H9 (cell line): ENCODE results near the gene ANKS1B. TPM values are rescaled to one million over a fixed set of nuclear protein-coding genes. Genes with fewer than 3 reads are reported as not detected.
A peak's percentile ranks its signal among the peaks of the same experiment; 100 is the strongest.

Experiments used
- DNase-seq: peaks from one replicate; pipeline ENCODE4 v3.0.0-alpha.2; 2017
- H2AFZ ChIP-seq: one replicate; pipeline ENCODE4 v1.6.1; 2013; ENCODE audit warnings: mild to moderate bottlenecking, low read length, control low read depth, moderate library complexity
- H2AK5ac ChIP-seq: 2 replicates; pipeline ENCODE4 v1.6.1; 2013; ENCODE audit warnings: low read length, control low read depth, mixed read lengths; ENCODE audit not compliant: insufficient read length
- H2BK120ac ChIP-seq: one replicate; pipeline ENCODE4 v1.6.1; 2013; ENCODE audit warnings: low read depth, mild to moderate bottlenecking, low read length, control low read depth, inconsistent platforms; ENCODE audit not compliant: poor library complexity, severe bottlenecking
- H2BK12ac ChIP-seq: 2 replicates; pipeline ENCODE4 v1.6.1; 2013; ENCODE audit warnings: low read length, control low read depth, mixed read lengths, low read depth; ENCODE audit not compliant: insufficient read length
- H2BK15ac ChIP-seq: 2 replicates; pipeline ENCODE4 v1.6.1; 2013; ENCODE audit warnings: low read depth, low read length, control low read depth
- H2BK20ac ChIP-seq: one replicate; pipeline ENCODE4 v1.6.1; 2013; ENCODE audit warnings: low read depth, mild to moderate bottlenecking, low read length, control low read depth, inconsistent platforms; ENCODE audit not compliant: poor library complexity, severe bottlenecking
- H2BK5ac ChIP-seq: 2 replicates; pipeline ENCODE4 v1.6.1; 2013; ENCODE audit warnings: low read length, control low read depth, mixed read lengths; ENCODE audit not compliant: insufficient read length
- H3K14ac ChIP-seq: 2 replicates; pipeline ENCODE4 v1.6.1; 2013; ENCODE audit warnings: low read length, control low read depth; ENCODE audit not compliant: insufficient read depth
- H3K18ac ChIP-seq: 2 replicates; pipeline ENCODE4 v1.6.1; 2013; ENCODE audit warnings: low read depth, mild to moderate bottlenecking, mixed read lengths, low read length, control low read depth; ENCODE audit not compliant: insufficient read length
- H3K23ac ChIP-seq: 2 replicates; pipeline ENCODE4 v1.6.1; 2013; ENCODE audit warnings: low read length, control low read depth, mixed read lengths, low read depth; ENCODE audit not compliant: insufficient read length
- H3K23me2 ChIP-seq: 2 replicates; pipeline ENCODE4 v1.6.1; 2013; ENCODE audit warnings: low read depth, mild to moderate bottlenecking, mixed read lengths, low read length, control low read depth; ENCODE audit not compliant: insufficient read length, poor library complexity, severe bottlenecking
- H3K27ac ChIP-seq: 2 replicates; pipeline ENCODE4 v1.5.1; 2013; ENCODE audit warnings: low read length, control low read depth, mixed read lengths, low read depth; ENCODE audit not compliant: insufficient read length
- H3K27me3 ChIP-seq: 2 replicates; pipeline ENCODE4 v1.6.1; 2013; ENCODE audit warnings: low read length, control low read depth, inconsistent platforms; ENCODE audit not compliant: insufficient read depth
- H3K4ac ChIP-seq: 2 replicates; pipeline ENCODE4 v1.6.1; 2013; ENCODE audit warnings: low read depth, mild to moderate bottlenecking, control low read depth, inconsistent platforms, low read length, moderate library complexity
- H3K4me1 ChIP-seq: 2 replicates; pipeline ENCODE4 v1.6.1; 2013; ENCODE audit warnings: low read length, control low read depth, inconsistent platforms; ENCODE audit not compliant: insufficient read depth
- H3K4me2 ChIP-seq: 2 replicates; pipeline ENCODE4 v1.6.1; 2013; ENCODE audit warnings: low read length, control low read depth, mixed read lengths; ENCODE audit not compliant: insufficient read length, insufficient read depth
- H3K56ac ChIP-seq: 2 replicates; pipeline ENCODE4 v1.6.1; 2013; ENCODE audit warnings: low read depth, mild to moderate bottlenecking, mixed read lengths, low read length, control low read depth; ENCODE audit not compliant: insufficient read length
- H3K79me1 ChIP-seq: 2 replicates; pipeline ENCODE4 v1.6.1; 2013; ENCODE audit warnings: low read depth, mild to moderate bottlenecking, moderate library complexity, low read length, control low read depth, inconsistent platforms; ENCODE audit not compliant: insufficient read depth, poor library complexity, severe bottlenecking
- H3K79me2 ChIP-seq: 2 replicates; pipeline ENCODE4 v1.6.1; 2013; ENCODE audit warnings: low read length, control low read depth, inconsistent platforms; ENCODE audit not compliant: insufficient read depth
- H3K9ac ChIP-seq: 2 replicates; pipeline ENCODE4 v1.6.1; 2013; ENCODE audit warnings: low read length, control low read depth, mixed read lengths; ENCODE audit not compliant: insufficient read length; ENCODE audit errors: extremely low read depth
- H3K9me3 ChIP-seq: one replicate; pipeline ENCODE4 v1.6.1; 2013; ENCODE audit warnings: low read depth, low read length, inconsistent platforms; ENCODE audit not compliant: control insufficient read depth
- H3T11ph ChIP-seq: one replicate; pipeline ENCODE4 v1.6.1; 2013; ENCODE audit warnings: mild to moderate bottlenecking, low read length, control low read depth, inconsistent platforms
- H4K20me1 ChIP-seq: one replicate; pipeline ENCODE4 v1.6.1; 2013; ENCODE audit not compliant: control insufficient read depth, insufficient read length, insufficient read depth
- H4K5ac ChIP-seq: 2 replicates; pipeline ENCODE4 v1.6.1; 2013; ENCODE audit warnings: low read depth, mild to moderate bottlenecking, mixed read lengths, low read length, control low read depth; ENCODE audit not compliant: insufficient read length
- H4K8ac ChIP-seq: replicated peaks from 2 replicates; pipeline ENCODE4 v1.6.1; 2013; ENCODE audit warnings: low read length, control low read depth, mixed read lengths, low read depth; ENCODE audit not compliant: insufficient read length
- H4K91ac ChIP-seq: 2 replicates; pipeline ENCODE4 v1.6.1; 2013; ENCODE audit warnings: low read depth, mild to moderate bottlenecking, moderate library complexity, mixed read lengths, low read length, control low read depth; ENCODE audit not compliant: insufficient read length
- H3K27ac Mint-ChIP-seq, 3 experiments: 2 replicates in 2 of 3; 3 replicates in 1 of 3; pipeline ENCODE4 v1.8.0; 2020 to 2021; ENCODE audit warnings: mixed read lengths in 3 of 3, mild to moderate bottlenecking in 1 of 3, moderate library complexity in 1 of 3
- H3K27me3 Mint-ChIP-seq: 2 replicates; pipeline ENCODE4 v1.8.0; 2021; ENCODE audit warnings: low read depth, mild to moderate bottlenecking, moderate library complexity, mixed read lengths
- H3K36me3 Mint-ChIP-seq, 3 experiments: 2 replicates in 2 of 3; 3 replicates in 1 of 3; pipeline ENCODE4 v1.8.0; 2020 to 2021; ENCODE audit warnings: low read depth in 3 of 3, mixed read lengths in 3 of 3; ENCODE audit not compliant: insufficient read depth in 1 of 3
- H3K4me1 Mint-ChIP-seq, 2 experiments: 2 replicates each; pipeline ENCODE4 v1.8.0; 2020; ENCODE audit warnings: mixed read lengths in 2 of 2
- H3K4me3 Mint-ChIP-seq, 2 experiments: 2 replicates in 1 of 2; 3 replicates in 1 of 2; pipeline ENCODE4 v1.8.0; 2020 to 2021; ENCODE audit warnings: mild to moderate bottlenecking in 2 of 2, mixed read lengths in 2 of 2, moderate library complexity in 1 of 2
- H3K9me3 Mint-ChIP-seq, 2 experiments: 2 replicates in 1 of 2; 3 replicates in 1 of 2; pipeline ENCODE4 v1.8.0; 2020; ENCODE audit warnings: mild to moderate bottlenecking in 2 of 2, mixed read lengths in 2 of 2, moderate library complexity in 1 of 2
- total RNA-seq: library from RNA; stranded (reverse); gene quantifications from 2 replicates; pipeline ENCODE4 v1.2.1, GENCODE V29; 2021
- TF ChIP-seq, protein P1 (sequence below): fragments of 200-600 bp; sonication (generic); conservative IDR thresholded peaks from 3 replicates; pipeline ENCODE4 v1.8.0; 2021; ENCODE audit warnings: antibody characterized with exemption, mild to moderate bottlenecking

The ANKS1B gene
- total RNA-seq, 1 experiment from 2014 or later, result 4.1 TPM

DNA sequence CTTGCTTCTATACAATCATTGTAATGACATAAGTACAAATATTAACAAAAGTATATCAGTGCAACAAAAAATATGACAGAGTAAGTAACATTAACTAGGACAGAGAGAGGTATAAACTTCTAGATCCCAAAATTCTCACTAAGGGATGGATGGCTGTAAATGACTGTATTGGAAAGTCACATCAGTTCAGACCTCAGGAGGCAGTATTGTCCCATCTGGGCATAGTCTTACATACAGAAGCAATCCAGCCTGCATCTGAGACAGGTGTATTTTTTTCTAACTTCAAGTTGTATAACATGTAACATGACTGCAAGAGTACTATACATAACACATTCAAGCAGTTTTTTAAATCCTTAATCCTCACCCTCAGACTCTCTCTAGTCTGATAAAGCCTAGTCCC is 238.2 kb downstream of the ANKS1B start:
- Mint-ChIP-seq H3K27me3 (no peaks in the 10 kb centered on the region), H3K36me3 (no peaks in the 10 kb centered on the region), H3K4me3 (no peak overlapping the region), H3K4me1 (no peaks in the 10 kb centered on the region), H3K27ac (no peak overlapping the region), H3K9me3 (no peaks in the 10 kb centered on the region)
- H2BK20ac ChIP-seq, result no peak overlapping the region
- no peak overlapping the region for H2BK120ac ChIP-seq
- no peak overlapping the region for H2BK15ac ChIP-seq
- no peak overlapping the region for H3K14ac ChIP-seq
- no peak for DNase-seq
- no peak overlapping the region for H3K27ac ChIP-seq
- H2AFZ ChIP-seq, result no peak overlapping the region
- TF ChIP-seq, protein P1, sequence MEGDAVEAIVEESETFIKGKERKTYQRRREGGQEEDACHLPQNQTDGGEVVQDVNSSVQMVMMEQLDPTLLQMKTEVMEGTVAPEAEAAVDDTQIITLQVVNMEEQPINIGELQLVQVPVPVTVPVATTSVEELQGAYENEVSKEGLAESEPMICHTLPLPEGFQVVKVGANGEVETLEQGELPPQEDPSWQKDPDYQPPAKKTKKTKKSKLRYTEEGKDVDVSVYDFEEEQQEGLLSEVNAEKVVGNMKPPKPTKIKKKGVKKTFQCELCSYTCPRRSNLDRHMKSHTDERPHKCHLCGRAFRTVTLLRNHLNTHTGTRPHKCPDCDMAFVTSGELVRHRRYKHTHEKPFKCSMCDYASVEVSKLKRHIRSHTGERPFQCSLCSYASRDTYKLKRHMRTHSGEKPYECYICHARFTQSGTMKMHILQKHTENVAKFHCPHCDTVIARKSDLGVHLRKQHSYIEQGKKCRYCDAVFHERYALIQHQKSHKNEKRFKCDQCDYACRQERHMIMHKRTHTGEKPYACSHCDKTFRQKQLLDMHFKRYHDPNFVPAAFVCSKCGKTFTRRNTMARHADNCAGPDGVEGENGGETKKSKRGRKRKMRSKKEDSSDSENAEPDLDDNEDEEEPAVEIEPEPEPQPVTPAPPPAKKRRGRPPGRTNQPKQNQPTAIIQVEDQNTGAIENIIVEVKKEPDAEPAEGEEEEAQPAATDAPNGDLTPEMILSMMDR, result peak; percentile 52
- no peaks in the 10 kb centered on the region for H4K20me1 ChIP-seq
- no peak overlapping the region for H3K9ac ChIP-seq
- H3K23me2 ChIP-seq, result no peaks in the 10 kb centered on the region
- H4K8ac ChIP-seq, result no peak overlapping the region
- H3K4ac ChIP-seq, result no peak overlapping the region
- H3K27me3 ChIP-seq, result no peaks in the 10 kb centered on the region
- no peaks in the 10 kb centered on the region for H3K79me1 ChIP-seq
- no peak overlapping the region for H3K4me2 ChIP-seq
- H2BK5ac ChIP-seq, result no peak overlapping the region
- H3K23ac ChIP-seq, result no peak overlapping the region
- H3K4me1 ChIP-seq, result no peaks in the 10 kb centered on the region
- H3K9me3 ChIP-seq, result no peaks in the 10 kb centered on the region
- H3T11ph ChIP-seq, result no peak overlapping the region
- no peak overlapping the region for H2AK5ac ChIP-seq
- no peak overlapping the region for H4K91ac ChIP-seq
- no peak overlapping the region for H4K5ac ChIP-seq
- no peaks in the 10 kb centered on the region for H3K79me2 ChIP-seq
- no peak overlapping the region for H3K18ac ChIP-seq
- no peak overlapping the region for H2BK12ac ChIP-seq
- H3K56ac ChIP-seq, result no peak overlapping the region
